Endothelial cell of umbilical vein (primary cell): Measurements from ENCODE around the gene MYO1E.

Source experiments
- POLR2AphosphoS5 ChIP-seq: IDR thresholded peaks from 2 replicates; pipeline ENCODE4 v1.6.1; 2012; ENCODE audit warnings: low read depth, mild to moderate bottlenecking, control low read depth, low read length, moderate library complexity; ENCODE audit not compliant: insufficient read depth
- TF ChIP-seq, protein P1 (sequence below), 2 donors: IDR thresholded peaks; 1 replicate in 1 of 2; 2 replicates in 1 of 2; pipeline ENCODE4 v1.5.1; 2011; ENCODE audit warnings: low read length in 2 of 2, mild to moderate bottlenecking in 2 of 2, moderate library complexity in 2 of 2, control low read depth in 1 of 2, inconsistent platforms in 1 of 2, low read depth in 1 of 2; ENCODE audit not compliant: insufficient read depth in 1 of 2; ENCODE audit errors: extremely low read depth in 1 of 2

GRCh38 chr15:59273234-59273633 is 99.4 kb downstream of the MYO1E start:
- TF ChIP-seq, protein P1, sequence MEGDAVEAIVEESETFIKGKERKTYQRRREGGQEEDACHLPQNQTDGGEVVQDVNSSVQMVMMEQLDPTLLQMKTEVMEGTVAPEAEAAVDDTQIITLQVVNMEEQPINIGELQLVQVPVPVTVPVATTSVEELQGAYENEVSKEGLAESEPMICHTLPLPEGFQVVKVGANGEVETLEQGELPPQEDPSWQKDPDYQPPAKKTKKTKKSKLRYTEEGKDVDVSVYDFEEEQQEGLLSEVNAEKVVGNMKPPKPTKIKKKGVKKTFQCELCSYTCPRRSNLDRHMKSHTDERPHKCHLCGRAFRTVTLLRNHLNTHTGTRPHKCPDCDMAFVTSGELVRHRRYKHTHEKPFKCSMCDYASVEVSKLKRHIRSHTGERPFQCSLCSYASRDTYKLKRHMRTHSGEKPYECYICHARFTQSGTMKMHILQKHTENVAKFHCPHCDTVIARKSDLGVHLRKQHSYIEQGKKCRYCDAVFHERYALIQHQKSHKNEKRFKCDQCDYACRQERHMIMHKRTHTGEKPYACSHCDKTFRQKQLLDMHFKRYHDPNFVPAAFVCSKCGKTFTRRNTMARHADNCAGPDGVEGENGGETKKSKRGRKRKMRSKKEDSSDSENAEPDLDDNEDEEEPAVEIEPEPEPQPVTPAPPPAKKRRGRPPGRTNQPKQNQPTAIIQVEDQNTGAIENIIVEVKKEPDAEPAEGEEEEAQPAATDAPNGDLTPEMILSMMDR (IDR thresholded peaks at IDR 0.05; ENCODE audit: extremely low read depth in 1 of 2, insufficient read depth in 1 of 2, low read depth in 1 of 2, low read length in 2 of 2) = no peak
- TF ChIP-seq POLR2AphosphoS5 = no peak
